Stimulated activated CD8-positive, alpha-beta memory T cell treated with anti-CD3 and anti-CD28 coated beads, Interleukin-12 subunit alpha, Interleukin-12 subunit beta, amount 100 ng/mL, for 24 hours (primary cell): Measurements from ENCODE around the gene FCRL4.
"Not testable (repeated sequence)": the region's sequence is repeated elsewhere in the genome, so short reads cannot be mapped to it uniquely, and the experiment has no call there.

Experiments
- DNase-seq: peaks from one replicate; pipeline ENCODE4 v3.0.0-alpha.2; 2020; ENCODE audit errors: extremely low read depth

The FCRL4 gene

GRCh38 chr1:157551694-157552693 is 45.9 kb downstream of the FCRL4 start, which contains the start of gene FCRL5:
Gene FCRL5 (minus strand): TSS chr1:157552515. CDS start chr1:157552362, 153 bp downstream.
- no peak for DNase-seq

DNA sequence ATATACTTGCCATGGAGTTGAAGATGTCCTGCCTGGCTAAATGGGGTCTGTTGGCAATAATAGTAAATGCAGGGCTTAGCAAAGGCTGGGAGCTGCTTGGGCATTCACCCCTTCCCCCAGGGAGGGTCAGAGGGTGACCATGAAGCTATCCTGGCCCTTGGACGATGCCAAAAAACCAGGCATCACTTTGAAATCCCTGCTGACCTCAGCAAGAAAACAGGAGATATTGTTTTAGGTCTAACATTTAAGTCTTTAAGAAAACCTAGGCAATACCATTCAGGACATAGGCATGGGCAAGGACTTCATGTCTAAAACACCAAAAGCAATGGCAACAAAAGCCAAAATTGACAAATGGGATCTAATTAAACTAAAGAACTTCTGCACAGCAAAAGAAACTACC is 49.8 kb downstream of the FCRL4 start:
- not testable (repeated sequence) for DNase-seq

DNA sequence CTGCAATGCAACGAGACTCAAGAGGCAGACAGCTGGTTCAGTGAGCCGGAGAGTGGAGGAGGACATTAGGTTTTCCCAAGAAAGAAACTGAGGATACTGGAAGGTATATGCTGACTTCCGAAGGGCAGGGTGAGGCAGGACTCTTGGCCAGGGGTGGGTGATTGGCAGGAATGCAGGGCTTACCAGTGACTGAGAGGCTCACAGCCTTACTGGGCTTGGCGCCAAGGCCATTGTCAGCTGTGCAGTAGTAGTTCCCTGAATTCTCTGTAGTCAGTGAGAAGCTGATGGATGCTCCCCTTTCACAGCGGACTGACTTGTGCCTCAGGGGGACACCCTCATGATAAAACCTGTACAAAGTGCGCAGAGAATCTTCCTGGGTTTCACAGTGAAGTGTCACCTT is 55.2 kb downstream of the FCRL4 start:
- no peak for DNase-seq

DNA sequence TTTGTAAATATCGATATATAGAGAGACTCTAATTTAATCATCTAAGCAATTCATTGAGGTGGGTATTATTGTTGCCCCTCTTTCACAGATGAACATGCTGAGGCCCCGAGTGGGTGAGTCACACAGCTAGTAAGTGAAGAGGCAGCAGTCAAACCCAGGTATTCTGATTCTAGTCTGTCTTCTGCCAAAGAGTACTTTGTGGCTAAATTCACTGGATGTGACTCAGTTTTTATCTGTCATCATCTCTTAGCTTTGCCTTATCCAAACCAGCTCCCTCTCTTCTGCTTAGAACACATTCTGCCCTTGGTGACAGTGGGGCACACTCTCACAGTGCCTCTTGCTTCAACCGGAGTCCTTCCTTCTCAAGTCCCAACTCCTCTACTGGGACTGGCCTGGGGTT is 57.0 kb downstream of the FCRL4 start:
- no peak for DNase-seq

DNA sequence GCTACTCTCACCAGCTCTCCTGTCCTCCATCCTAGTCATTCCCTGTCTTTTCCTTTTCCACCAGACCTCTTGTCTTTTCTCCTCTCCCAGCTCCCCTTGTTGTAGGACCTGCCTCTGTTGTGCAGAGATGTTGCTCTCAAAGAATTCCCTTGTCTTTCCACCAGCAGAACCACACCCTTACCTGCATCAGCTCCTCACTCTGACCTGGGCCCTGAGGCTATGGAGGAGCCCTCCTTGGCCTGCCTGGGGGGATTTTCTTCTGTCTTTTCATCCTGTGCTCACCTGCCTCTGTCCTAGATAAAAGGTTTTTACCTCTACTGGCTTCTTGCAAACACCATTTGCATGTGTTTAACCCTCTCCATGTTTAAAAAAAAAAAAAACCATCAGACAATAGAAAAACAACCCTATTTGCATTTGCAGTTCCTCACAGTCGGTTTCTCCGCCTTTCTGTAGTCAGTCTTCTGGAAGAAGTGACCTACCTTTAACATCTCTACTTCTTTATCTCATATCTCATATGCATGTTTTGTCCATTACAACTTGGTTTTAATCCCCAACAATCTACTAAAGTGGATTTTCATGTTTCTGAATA is 57.6 kb downstream of the FCRL4 start:
- DNase-seq, result no peak

DNA sequence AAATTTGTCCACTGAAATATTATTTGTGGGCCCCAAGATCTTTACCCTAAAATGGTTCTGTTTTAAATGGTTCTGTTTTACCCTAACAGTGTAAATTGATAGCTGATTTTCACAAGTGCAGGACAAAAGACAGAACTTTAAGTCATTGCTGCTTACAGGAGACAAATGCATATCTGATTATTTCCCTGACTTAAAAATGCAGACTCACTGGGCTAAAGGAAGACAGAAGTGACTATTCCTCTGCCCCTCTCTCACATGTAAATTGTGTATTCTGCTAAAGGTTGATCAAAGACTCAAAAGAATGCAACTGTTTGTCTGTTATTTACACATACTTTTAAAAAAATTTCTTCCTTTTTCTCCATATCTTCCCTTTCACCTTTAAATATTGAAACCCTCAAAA is 58.3 kb downstream of the FCRL4 start:
- no peak for DNase-seq

DNA sequence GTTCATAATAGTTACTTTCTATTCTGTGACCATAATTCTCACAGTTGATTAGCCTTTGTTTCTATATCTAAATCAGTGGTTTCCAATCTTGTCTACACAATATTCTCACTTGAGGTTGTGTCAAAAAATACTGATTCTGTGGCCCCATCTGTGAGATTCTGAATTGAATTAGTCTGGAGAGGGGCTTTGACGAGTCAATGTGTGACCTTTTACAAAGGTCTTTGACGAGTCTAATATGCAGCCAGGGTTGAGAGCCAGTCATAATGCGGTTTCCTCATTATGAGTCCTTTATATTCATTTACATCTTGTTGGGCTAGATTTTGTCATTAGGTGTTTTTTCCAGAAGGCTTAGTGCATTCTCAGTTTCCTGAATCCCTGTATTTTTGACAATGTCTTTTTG is 65.3 kb downstream of the FCRL4 start:
- DNase-seq, result no peak

- DNase-seq, result no peak
Measured at GRCh38 chr1:157523774-157524493, 74.0 kb downstream of the FCRL4 start.
